Endothelial cell of umbilical vein (primary cell): ENCODE measurements around the gene ITM2C. TPM values are rescaled to one million over a fixed set of nuclear protein-coding genes. Genes with fewer than 3 reads are reported as not detected.

ENCODE experiments used
- BruUV-seq: library from RNA; stranded (reverse); fragments of 400-500 nt; replicated peaks from 2 replicates; lab custom pipeline; 2021; lab: Mats Ljungman, UMichigan
- CTCF ChIA-PET: fragments of 300-600, 350-600 bp; sonication (Branson Sonifier 250); formaldehyde crosslinking; loops from one replicate; lab custom pipeline; 2021; ENCODE audit warnings: antibody characterized with exemption, inconsistent platforms; lab: Charles Lee
- POLR2A ChIA-PET: fragments of 300-600, 350-600 bp; sonication (Branson Sonifier 250); formaldehyde crosslinking; loops from one replicate; lab custom pipeline; 2021; ENCODE audit warnings: antibody characterized with exemption, inconsistent platforms; lab: Charles Lee
- DNase-seq: peaks from one replicate; pipeline ENCODE4 v3.0.0-alpha.2; 2011; ENCODE audit warnings: low read depth, low spot score
- FAIRE-seq: peaks from 2 replicates; lab custom pipeline; 2011; peaks lifted over from hg19 to GRCh38; lab: Jason Lieb, UNC
- H2AFZ ChIP-seq: 2 replicates; pipeline ENCODE4 v1.6.0; 2012; ENCODE audit warnings: low read depth, low read length, control low read depth, inconsistent platforms
- H3K27ac ChIP-seq: 2 replicates; pipeline ENCODE4 v1.5.1; 2011; ENCODE audit warnings: low read depth, mild to moderate bottlenecking, control low read depth, low read length, moderate library complexity; ENCODE audit not compliant: insufficient read depth
- H3K27me3 ChIP-seq, 2 experiments: 2 replicates each; pipeline versions ENCODE4 v1.6.0 to v1.6.1; 2011; ENCODE audit warnings: low read length in 2 of 2, mixed read lengths in 1 of 2; ENCODE audit not compliant: control insufficient read depth in 2 of 2, insufficient read depth in 2 of 2
- H3K36me3 ChIP-seq, 2 experiments: 2 replicates in 1 of 2; 3 replicates in 1 of 2; pipeline ENCODE4 v1.5.1; 2011; ENCODE audit warnings: low read length in 2 of 2, mild to moderate bottlenecking in 1 of 2, moderate library complexity in 1 of 2; ENCODE audit not compliant: control insufficient read depth in 2 of 2, insufficient read depth in 2 of 2; ENCODE audit errors: extremely low read depth in 1 of 2
- H3K4me1 ChIP-seq: 3 replicates; pipeline ENCODE4 v1.5.1; 2011; ENCODE audit warnings: mild to moderate bottlenecking, low read length; ENCODE audit not compliant: control insufficient read depth, insufficient read depth; ENCODE audit errors: extremely low read depth
- H3K4me2 ChIP-seq: 2 replicates; pipeline ENCODE4 v1.6.1; 2011; ENCODE audit warnings: low read length, control low read depth, mixed read lengths; ENCODE audit not compliant: insufficient read depth
- H3K4me3 ChIP-seq, 3 experiments: fragments of 200-600 bp in 1 of 3; sonication (generic), shearing (Covaris generic) in 1 of 3; replicated peaks in 1 of 3; 2 replicates each; pipeline ENCODE4 v1.5.1; 2011 to 2016; ENCODE audit warnings: control low read depth in 3 of 3, low read length in 3 of 3, mild to moderate bottlenecking in 2 of 3, inconsistent platforms in 1 of 3, low read depth in 1 of 3, moderate library complexity in 1 of 3; ENCODE audit not compliant: insufficient read depth in 1 of 3
- H3K79me2 ChIP-seq: 2 replicates; pipeline ENCODE4 v1.6.0; 2012; ENCODE audit warnings: low read length, inconsistent platforms; ENCODE audit not compliant: control insufficient read depth, insufficient read depth
- H3K9ac ChIP-seq: replicated peaks from 2 replicates; pipeline ENCODE3; 2011; ENCODE audit warnings: low read length, control low read depth; ENCODE audit not compliant: insufficient read depth; ENCODE audit errors: extremely low read depth
- H3K9me1 ChIP-seq: replicated peaks from 3 replicates; pipeline ENCODE4 v1.6.0; 2011; ENCODE audit warnings: mild to moderate bottlenecking, low read length; ENCODE audit not compliant: control insufficient read depth, insufficient read depth; ENCODE audit errors: extremely low read depth
- H3K9me3 ChIP-seq: replicated peaks from 2 replicates; pipeline ENCODE4 v1.5.1; 2012; ENCODE audit warnings: low read length, inconsistent platforms; ENCODE audit not compliant: control insufficient read depth, insufficient read depth
- H4K20me1 ChIP-seq: replicated peaks from 2 replicates; pipeline ENCODE3; 2011; ENCODE audit warnings: mild to moderate bottlenecking, low read length; ENCODE audit not compliant: control insufficient read depth, insufficient read depth; ENCODE audit errors: extremely low read depth
- CTCF ChIP-seq, 2 donors: IDR thresholded peaks; 1 replicate in 1 of 2; 2 replicates in 1 of 2; pipeline ENCODE4 v1.5.1; 2011; ENCODE audit warnings: low read length in 2 of 2, mild to moderate bottlenecking in 2 of 2, moderate library complexity in 2 of 2, control low read depth in 1 of 2, inconsistent platforms in 1 of 2, low read depth in 1 of 2; ENCODE audit not compliant: insufficient read depth in 1 of 2; ENCODE audit errors: extremely low read depth in 1 of 2
- EZH2 ChIP-seq: IDR thresholded peaks from 2 replicates; pipeline ENCODE4 v1.6.1; 2012; ENCODE audit warnings: borderline replicate concordance, low read depth, mild to moderate bottlenecking, moderate library complexity, low read length, inconsistent platforms; ENCODE audit not compliant: severe bottlenecking
- FOS ChIP-seq: IDR thresholded peaks from 2 replicates; pipeline ENCODE4 v1.6.1; 2011; ENCODE audit warnings: mild to moderate bottlenecking, low read length, moderate library complexity, borderline replicate concordance; ENCODE audit not compliant: insufficient read depth
- GATA2 ChIP-seq: IDR thresholded peaks from 2 replicates; pipeline ENCODE4 v1.7.0; 2011; ENCODE audit warnings: low read depth, mild to moderate bottlenecking, moderate library complexity, mixed read lengths, low read length; ENCODE audit not compliant: insufficient read length, insufficient read depth
- POLR2A ChIP-seq: IDR thresholded peaks from 2 replicates; pipeline ENCODE4 v1.6.1; 2012; ENCODE audit warnings: low read depth, mild to moderate bottlenecking, control low read depth, low read length
- POLR2AphosphoS5 ChIP-seq: IDR thresholded peaks from 2 replicates; pipeline ENCODE4 v1.6.1; 2012; ENCODE audit warnings: low read depth, mild to moderate bottlenecking, control low read depth, low read length, moderate library complexity; ENCODE audit not compliant: insufficient read depth
- dilution Hi-C: fragments of 300-500 bp; cut with MboI; formaldehyde crosslinking; loops from one replicate; pipeline ENCODE4 v1.15.0; 2019; ENCODE audit warnings: low sequenced_read_pairs; ENCODE audit not compliant: extremely low pct_ligation_motif_present
- intact Hi-C: fragments of 100-400 bp; cut with micrococcal nuclease; formaldehyde crosslinking; loops from one replicate; pipeline ENCODE4 v1.10.0; 2022
- polyA plus RNA-seq, 4 experiments: library from polyadenylated mRNA; depleted of rRNA in 3 of 4; stranded (reverse) in 3 of 4; unstranded in 1 of 4; fragments of >200 nt; gene quantifications; 2 replicates each; pipeline versions ENCODE4 v1.2.1 to v1.2.3, GENCODE V29; 2011 to 2012; ENCODE audit warnings: missing spikeins in 1 of 4
- total RNA-seq: library from RNA; stranded (reverse); gene quantifications from 2 replicates; pipeline ENCODE4 v1.2.3, GENCODE V29; 2021

The ITM2C gene
- total and polyA plus RNA-seq, 2 donors (not counting 3 experiments of a cell fraction or from before 2014, with no cell fraction given) = 12.0 to 12.1 TPM

GRCh38 chr2:230823264-230823964 is 41.3 kb upstream of the ITM2C start:
- FAIRE-seq (no peak), DNase-seq (no peak)
- Histone ChIP-seq H3K27me3 (peaks cover 6 to 20% of the 10 kb centered on the region in 2 experiments), H3K4me1 (no peaks in the 10 kb centered on the region), H3K27ac (no peak overlapping the region), H3K79me2 (no peaks in the 10 kb centered on the region), H2AFZ (no peak overlapping the region), H3K9me3 (no peaks in the 10 kb centered on the region), H3K4me3 (no peak overlapping the region), H3K4me2 (no peak overlapping the region), H3K9ac (no peak overlapping the region), H3K9me1 (no peaks in the 10 kb centered on the region), H4K20me1 (no peaks in the 10 kb centered on the region), H3K36me3 (peaks cover 0 to 12% of the 10 kb centered on the region in 2 experiments)
- dilution Hi-C loops (no loop called here), intact Hi-C loops (loop anchor here (5.0 kb wide), 1 partner anchor 89 kb away; no protein-coding TSS in a partner anchor)
- BruUV-seq = no TSS peak
- TF ChIP-seq POLR2A (no peak), POLR2AphosphoS5 (no peak), EZH2 (no peak), GATA2 (no peak), FOS (no peak), CTCF (IDR thresholded peaks at IDR 0.05; ENCODE audit: extremely low read depth in 1 of 2, insufficient read depth in 1 of 2, low read depth in 1 of 2, low read length in 2 of 2) (no peak)
- CTCF ChIA-PET = interaction anchor here (1.1 to 8.3 kb wide), 13 partner anchors 9 to 628 kb away, joined by 3 to 287 read pairs (median 10); no protein-coding TSS in a partner anchor
- POLR2A ChIA-PET = no interaction called here
